NCI-H345 treated with DMSO at 0.1 percent for 48 hours (cell line): ENCODE measurements around the gene TCF25.

Source experiments
- DNase-seq: peaks from one replicate; lab custom pipeline; 2025; ENCODE audit not compliant: unreplicated experiment; lab: John Stamatoyannopoulos, UW

TCF25 gene

DNA sequence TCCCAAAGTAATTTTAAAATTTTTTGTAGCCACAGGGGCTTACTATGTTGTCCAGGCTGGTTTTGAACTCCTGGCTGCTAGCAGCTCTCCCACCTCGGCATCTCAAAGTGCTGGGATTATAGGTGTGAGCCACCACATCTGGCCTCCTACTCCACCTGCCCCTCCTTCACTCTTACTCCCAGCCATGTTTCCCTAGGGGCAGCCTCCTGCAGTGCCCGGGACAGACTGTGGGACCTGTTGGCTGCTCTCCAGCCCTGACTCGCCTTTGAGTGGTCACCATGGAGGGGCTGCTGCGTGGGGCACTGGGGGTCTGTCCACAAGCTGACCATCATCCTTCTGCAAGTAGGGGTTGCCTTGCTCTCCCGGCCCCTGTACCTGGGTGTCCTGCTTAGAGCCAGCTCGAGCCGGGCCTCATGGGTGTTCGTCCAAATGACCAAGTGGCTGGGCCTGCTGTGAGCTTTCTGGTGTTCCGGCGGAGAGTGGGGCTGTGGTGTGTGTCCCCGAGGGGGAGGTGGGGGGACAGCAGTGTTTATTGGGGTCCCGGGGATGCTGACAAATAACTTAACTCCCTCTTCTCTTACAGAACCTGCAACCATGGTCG is 28.6 kb upstream of the TCF25 start:
- no peak for DNase-seq

- no peak for DNase-seq
These were observed 28.0 kb upstream of the TCF25 start for GRCh38 chr16:89845417-89845816.

DNA sequence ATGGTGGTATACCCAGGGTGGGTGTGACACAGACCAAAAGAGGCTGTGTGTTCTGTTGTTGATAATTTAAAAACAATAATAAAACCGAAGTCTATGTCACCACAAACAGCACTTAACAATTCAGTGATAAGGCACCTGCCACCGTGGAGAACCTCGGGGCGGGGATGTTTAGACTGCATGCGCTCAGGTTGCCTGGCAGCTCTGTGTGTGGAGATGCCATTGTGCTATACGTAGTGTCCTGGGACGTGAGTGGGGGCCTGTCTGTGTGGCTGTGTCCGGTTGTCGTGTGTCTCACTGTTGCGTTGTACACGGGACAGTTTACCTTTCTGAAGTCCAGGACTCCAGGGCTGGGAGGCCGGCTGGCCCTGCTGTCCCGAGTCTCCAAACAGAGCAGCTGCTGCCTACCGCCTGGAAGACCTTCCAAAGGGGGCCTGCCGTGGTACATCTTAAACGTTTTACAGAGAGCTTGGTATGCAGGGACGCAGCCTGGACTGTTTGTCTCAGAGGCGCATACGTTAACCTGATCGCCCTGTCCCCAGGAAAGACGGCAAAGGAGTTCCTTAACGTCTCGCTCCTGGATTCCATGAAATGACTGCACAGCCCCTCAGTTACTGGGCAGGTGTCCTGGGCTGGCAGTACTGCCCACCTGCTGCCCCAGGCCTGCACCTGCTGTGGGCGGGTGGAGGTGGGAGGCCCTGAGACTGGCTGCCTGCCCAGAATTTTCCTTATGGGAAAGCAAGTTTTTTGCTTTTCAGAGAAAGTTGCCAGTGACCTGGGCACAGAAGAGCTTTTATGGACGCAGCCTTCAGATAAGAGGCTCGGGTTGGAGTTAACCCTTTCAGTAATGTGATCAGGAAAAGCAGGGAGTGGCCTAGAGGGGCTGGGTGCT is 26.1 kb upstream of the TCF25 start:
- peak; percentile 36 for DNase-seq

DNA sequence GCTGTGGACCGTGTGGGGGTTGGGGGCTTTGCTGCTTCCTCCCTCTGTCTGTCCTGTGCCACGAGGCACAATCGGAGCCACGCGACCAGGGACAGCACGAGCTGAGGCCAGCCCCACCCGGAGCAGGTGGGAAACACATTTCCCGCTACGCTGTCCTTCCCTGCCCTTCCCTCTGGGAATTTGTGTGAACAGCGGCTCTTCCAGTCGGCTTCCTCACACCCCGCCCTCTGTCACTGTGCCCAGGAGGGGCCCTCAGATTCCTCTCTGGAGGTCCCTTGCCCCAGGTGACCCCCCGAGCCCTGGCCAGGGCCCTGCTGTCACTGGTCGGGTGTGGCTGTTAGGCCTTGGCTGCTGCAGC is 25.5 kb upstream of the TCF25 start:
- DNase-seq: no peak

DNA sequence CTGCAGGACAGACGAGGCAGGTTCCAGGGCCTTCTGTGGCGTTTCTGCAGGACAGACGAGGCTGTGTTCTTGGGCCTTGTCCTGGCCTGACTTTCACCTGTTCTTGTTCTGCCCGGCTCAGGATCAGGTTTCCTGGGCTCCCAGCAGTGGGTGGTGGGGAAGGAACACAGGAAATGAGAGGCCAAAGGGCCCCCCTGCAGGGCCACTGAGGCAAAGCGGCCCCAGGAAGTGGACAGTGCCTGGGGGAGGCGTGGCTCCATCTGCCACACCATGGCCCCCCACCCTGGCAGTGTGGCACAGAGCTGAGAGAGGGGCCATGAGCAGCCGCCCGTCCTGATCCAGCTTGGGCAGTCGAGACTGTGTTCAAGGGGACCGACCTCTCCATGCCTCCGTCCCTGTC is 24.4 kb upstream of the TCF25 start:
- DNase-seq: no peak

- DNase-seq: no peak
These were observed 19.9 kb upstream of the TCF25 start for GRCh38 chr16:89853306-89853993.

DNA sequence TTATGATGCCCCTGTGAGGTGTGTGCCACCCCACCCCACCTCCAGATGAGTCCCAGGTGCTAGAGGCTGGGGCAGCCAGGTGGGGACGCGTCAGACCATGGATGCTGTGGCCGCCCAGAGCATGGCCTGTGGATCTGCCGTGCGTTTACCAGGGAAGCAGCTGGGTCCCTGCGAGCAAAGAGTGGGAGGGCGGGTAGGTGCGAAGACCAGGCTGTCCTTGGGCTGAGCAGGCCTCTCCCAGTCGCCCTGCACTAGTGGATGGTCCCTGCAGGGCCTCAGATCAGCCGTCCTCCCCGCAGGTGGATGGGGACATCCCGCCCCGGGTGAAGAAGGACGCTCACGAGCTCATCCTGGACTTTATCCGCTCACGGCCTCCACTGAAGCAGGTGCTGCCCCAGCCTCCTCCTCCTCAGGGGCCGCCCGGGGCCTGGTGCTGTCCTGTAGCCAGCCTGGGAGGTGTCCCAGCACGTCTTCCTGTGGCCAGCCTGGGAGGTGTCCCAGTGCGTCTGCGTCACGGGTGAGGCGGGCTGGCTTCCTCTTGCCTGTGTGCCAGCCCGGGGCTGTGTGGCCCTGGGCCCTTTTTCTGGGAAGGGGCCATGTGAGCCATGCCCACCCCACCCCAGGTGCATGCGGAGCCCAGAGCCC is 18.0 kb upstream of the TCF25 start:
- no peak for DNase-seq

- no peak for DNase-seq
These were observed 17.4 kb upstream of the TCF25 start for GRCh38 chr16:89855986-89856385.

GRCh38 chr16:89858973-89859614 is 14.3 kb upstream of the TCF25 start:
- no peak for DNase-seq

DNA sequence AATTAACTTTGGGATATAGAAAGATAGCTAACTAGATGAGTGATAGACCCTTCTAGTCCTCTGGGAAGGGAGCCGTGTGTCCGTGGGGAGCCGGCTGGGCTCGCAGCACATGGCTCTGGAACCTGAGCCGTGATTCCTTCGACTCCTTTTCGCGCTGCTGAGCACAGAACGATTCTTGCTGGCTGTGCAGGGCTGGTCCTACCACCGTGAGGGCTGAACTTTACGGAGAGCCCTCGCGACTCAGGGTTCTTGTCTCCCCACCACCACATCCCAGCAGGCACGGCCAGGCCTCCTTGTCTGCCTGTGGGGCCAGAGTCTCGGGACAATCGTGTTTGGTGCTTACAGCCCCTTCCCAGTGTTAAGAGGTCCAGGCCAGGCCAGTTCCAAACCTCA is 13.8 kb upstream of the TCF25 start:
- no peak for DNase-seq

GRCh38 chr16:89860747-89861304 is 12.6 kb upstream of the TCF25 start:
- DNase-seq: no peak

DNA sequence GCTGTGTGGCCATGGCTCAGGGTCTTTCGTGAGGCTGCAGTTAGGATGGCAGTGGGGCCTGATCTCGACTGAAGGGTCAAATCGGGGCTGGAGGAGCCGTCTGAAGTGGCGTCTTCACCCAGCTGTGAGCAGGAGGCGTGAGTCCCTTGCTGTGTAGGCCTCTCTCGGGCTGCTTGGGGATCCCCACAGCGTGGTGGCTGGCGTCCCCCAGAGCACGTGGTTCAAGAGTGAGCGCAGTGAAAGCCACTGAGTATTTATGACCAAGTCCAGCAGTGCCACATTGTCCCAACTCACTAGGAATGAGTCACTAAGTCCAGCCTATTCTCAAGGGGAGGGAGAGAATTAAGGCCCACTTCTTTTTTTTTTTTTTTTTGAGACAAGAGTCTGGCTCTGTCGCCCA is 11.7 kb upstream of the TCF25 start:
- DNase-seq: no peak

DNA sequence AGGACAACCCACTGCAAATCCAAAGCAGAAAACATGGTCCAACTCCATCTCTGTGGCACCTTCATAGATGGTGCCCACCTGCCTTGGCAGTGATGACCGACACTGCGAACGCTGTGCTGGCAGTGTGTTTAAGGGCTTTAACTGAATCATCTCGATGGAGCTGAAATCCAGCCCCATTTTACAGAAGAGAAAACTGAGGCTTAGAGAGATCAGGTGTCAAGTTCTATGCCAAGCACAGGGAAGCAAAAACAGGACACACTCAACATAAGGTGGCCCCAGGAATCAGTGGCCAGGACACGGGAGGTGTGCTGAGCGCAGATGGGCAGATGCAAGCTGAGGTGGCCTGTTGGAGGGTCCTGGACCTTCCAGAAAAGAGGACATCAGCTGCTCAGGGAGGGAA is 10.7 kb upstream of the TCF25 start:
- no peak for DNase-seq

DNA sequence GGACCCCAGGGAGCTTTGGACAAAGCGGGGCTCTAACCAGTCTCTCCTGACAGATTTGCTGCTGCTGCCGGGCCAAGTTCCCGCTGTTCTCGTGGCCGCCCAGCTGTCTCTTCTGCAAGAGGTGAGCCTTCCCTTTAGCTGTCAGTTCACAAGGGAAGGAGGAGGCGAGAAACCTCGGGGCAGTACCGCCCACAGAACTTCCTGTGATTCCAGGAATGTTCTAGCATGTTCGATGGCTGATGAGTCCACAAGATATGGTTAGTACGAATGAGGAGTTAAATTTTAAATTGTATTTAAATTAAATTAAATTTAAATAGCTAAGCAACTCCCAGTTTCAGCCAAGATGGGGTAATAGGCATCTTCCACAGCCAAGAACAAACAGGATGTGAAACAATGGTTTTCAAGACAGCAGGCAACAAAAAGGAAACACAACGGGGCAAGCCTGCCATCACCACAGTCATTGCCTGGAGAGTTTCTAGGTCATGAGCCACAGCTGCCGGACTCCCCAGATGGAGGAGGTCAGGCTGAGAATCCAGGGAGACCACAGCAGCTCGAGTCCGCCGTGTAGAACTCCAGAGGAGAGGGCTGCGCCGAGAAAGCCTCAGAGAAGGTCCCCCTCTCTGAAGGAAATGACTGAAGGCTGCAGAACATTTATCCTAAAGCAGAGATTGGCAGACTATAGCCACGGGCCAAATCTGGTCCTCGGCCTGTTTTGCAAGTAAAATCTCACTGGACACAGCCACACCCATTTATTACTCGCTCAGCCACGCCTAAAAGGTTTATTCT is 9.5 kb upstream of the TCF25 start:
- no peak for DNase-seq

DNA sequence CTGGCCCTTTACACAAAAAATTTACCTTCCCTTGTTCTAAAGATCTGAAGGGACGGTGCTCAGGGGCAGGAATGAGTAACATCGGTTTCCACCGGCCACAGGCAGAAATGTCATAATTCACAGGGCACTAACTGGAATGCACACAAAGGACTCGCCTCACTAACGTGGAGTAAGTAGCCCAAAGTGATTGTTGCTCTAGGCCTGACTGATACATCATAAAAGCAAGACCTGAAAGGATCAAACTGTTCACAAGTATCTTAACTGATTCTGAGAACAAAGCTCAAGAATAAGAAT is 8.9 kb upstream of the TCF25 start:
- DNase-seq: no peak

GRCh38 chr16:89867918-89868317 is 5.5 kb upstream of the TCF25 start:
- no peak for DNase-seq

DNA sequence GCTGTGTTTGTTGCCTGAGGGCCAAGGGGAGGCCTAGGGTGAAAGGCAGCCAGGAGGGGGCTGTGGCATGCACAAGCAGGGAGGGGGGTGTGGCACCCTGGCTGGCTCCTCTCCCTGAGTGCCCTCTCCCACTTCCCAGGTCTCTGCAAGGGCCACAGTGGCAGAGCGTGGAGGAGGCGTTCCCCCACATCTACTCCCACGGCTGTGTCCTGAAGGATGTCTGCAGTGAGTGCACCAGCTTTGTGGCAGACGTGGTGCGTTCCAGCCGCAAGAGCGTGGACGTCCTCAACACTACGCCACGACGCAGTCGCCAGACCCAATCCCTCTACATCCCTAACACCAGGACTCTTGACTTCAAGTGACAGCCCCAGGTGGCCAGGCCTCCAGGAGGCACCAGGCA is 3.5 kb upstream of the TCF25 start:
- no peak for DNase-seq

- no peak for DNase-seq
These were observed 3.0 kb upstream of the TCF25 start for GRCh38 chr16:89870440-89870839.

- no peak for DNase-seq
These were observed 1.5 kb upstream of the TCF25 start for GRCh38 chr16:89871895-89872294.

DNA sequence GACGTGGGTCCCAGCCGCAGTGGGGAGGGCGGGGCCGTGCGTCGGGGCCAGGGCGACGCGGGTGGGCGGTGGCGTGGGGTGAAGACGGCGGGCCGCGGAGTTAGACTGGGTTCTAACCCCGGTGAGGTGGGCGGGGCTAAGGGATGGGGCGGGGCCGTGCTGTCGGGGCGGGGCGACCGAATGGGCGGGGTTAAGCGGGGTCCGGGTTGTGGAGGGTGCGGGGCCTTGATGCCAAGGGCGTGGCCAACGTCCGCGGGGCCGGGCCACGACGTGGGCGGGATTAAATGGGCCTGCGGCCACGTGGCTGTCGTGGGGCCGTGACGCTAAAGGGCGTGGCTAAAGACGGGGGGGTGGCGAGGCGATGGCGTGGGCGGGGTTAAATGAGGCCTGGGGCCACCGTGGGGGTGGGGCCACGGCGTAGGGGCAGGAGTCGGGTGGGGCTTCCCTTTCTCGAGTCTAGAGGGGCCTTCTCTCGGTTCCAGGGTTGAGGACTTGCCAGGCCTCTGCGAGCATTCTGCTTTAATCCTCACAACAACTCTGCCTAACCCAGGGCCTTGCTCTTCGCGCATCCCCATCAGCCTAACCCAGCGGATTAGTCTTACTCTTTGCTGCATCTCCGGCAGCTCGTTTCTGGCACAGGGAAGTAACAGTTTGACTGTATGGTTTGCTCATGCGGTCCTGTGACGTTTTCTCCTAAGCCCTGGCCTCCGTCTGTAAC is 739 bp downstream of the TCF25 start:
- peak; percentile 63 for DNase-seq
